ENCODE measurements around the gene THADA.

The THADA gene

DNA sequence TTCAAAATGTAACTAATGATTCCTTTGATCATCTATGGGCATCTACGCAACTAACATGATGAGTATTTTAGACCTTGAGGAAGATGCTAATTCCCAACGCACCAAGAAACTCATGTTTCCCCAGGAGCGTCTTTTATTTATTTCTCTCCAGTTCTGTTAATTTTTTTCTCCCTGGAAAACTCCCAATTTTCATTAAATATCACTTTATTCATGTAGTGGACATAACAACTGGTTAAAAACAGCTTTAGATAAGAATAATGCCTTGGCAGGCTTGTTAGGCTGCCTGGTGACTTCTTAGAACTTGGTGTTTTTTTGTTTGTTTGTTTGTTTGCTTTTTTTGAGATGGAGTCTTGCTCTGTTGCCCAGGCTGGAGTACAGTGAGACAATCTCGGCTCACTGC lies 306.5 kb downstream of the THADA start:
- Histone ChIP-seq H3K27me3 (ENCODE audit: insufficient read depth, low read length, poor library complexity) (no peaks in the 10 kb centered on the region), H3K9ac (ENCODE audit: low read depth, low read length) (no peak overlapping the region), H3K4me3 (ENCODE audit: low read depth in 1 of 2, low read length in 2 of 2) (no peak overlapping the region), H3K27ac (ENCODE audit: low read length) (no peak overlapping the region), H3K4me1 (ENCODE audit: insufficient read depth, low read length) (peaks cover 15% of the 10 kb centered on the region), H2AFZ (ENCODE audit: low read depth, low read length) (no peak overlapping the region), H3K79me2 (ENCODE audit: insufficient read depth, low read length) (no peaks in the 10 kb centered on the region), H4K20me1 (ENCODE audit: insufficient read depth, low read length) (no peaks in the 10 kb centered on the region), H3K9me3 (ENCODE audit: insufficient read depth, low read length, severe bottlenecking) (peaks cover 19% of the 10 kb centered on the region), H3K36me3 (ENCODE audit: insufficient read depth, low read length) (peaks cover 71% of the 10 kb centered on the region), H3K4me2 (ENCODE audit: insufficient read depth, low read length) (no peak overlapping the region)
- ATAC-seq (ENCODE audit: insufficient read depth, low read depth), result no peak
- TF ChIP-seq, protein P1, sequence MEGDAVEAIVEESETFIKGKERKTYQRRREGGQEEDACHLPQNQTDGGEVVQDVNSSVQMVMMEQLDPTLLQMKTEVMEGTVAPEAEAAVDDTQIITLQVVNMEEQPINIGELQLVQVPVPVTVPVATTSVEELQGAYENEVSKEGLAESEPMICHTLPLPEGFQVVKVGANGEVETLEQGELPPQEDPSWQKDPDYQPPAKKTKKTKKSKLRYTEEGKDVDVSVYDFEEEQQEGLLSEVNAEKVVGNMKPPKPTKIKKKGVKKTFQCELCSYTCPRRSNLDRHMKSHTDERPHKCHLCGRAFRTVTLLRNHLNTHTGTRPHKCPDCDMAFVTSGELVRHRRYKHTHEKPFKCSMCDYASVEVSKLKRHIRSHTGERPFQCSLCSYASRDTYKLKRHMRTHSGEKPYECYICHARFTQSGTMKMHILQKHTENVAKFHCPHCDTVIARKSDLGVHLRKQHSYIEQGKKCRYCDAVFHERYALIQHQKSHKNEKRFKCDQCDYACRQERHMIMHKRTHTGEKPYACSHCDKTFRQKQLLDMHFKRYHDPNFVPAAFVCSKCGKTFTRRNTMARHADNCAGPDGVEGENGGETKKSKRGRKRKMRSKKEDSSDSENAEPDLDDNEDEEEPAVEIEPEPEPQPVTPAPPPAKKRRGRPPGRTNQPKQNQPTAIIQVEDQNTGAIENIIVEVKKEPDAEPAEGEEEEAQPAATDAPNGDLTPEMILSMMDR (IDR thresholded peaks at IDR 0.05; ENCODE audit: borderline replicate concordance, extremely low read depth, low read length, poor library complexity, severe bottlenecking), result no peak
- no peak for TF ChIP-seq EZH2 (IDR thresholded peaks at IDR 0.05; ENCODE audit: borderline replicate concordance, low read depth, low read length, severe bottlenecking)
- no peak for DNase-seq

DNA sequence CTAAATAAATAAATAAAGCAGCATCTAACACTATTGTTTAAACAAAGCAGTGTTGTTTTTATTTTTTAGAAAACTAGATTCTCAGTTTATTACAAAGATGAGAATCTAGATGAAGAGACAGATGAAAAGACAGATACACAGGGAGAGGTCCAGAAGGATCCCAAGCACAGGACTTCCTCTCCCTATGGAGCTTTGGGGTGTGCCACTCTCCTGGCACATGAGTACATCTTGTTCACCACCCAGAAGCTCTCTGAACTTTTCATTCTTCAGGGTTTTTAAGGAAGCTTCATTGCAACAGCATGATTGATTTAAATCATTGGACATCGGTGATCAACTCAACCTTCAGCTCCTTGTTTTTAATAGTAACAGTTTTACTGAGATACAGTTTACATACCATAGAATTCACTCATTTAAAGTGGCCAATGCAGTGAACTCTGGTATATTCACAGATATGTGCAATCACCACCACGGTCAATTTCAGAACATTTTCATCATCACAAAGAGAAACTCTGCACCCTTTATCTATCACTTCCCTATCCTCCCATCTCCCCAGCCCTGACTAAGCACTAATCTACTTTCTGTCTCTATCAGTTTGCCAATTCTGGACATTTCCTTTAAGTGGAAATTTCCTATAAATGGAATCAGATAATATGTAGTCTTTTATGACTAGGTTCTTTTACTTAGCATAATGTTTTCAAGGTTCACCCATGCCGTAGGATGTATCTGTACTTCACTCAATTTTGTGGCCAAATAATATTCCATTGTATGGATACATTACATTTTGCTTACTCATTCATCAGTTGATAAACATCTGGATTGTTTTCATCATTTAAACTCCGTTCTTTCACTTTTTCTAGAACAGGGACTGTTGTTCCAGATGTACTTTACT lies 307.2 kb downstream of the THADA start:
- Histone ChIP-seq H3K79me2 (ENCODE audit: insufficient read depth, low read length) (no peaks in the 10 kb centered on the region), H3K36me3 (ENCODE audit: insufficient read depth, low read length) (peaks cover 78% of the 10 kb centered on the region), H3K9me3 (ENCODE audit: insufficient read depth, low read length, severe bottlenecking) (peaks cover 24% of the 10 kb centered on the region), H3K4me2 (ENCODE audit: insufficient read depth, low read length) (no peak overlapping the region), H2AFZ (ENCODE audit: low read depth, low read length) (no peak overlapping the region), H4K20me1 (ENCODE audit: insufficient read depth, low read length) (no peaks in the 10 kb centered on the region), H3K27me3 (ENCODE audit: insufficient read depth, low read length, poor library complexity) (no peaks in the 10 kb centered on the region), H3K27ac (ENCODE audit: low read length) (no peak overlapping the region), H3K4me3 (ENCODE audit: low read depth in 1 of 2, low read length in 2 of 2) (no peak overlapping the region), H3K9ac (ENCODE audit: low read depth, low read length) (no peak overlapping the region), H3K4me1 (ENCODE audit: insufficient read depth, low read length) (peaks cover 8% of the 10 kb centered on the region)
- DNase-seq, result no peak
- no peak for ATAC-seq (ENCODE audit: insufficient read depth, low read depth)
- TF ChIP-seq, protein P1 (IDR thresholded peaks at IDR 0.05; ENCODE audit: borderline replicate concordance, extremely low read depth, low read length, poor library complexity, severe bottlenecking), result no peak
- no peak for TF ChIP-seq EZH2 (IDR thresholded peaks at IDR 0.05; ENCODE audit: borderline replicate concordance, low read depth, low read length, severe bottlenecking)

DNA sequence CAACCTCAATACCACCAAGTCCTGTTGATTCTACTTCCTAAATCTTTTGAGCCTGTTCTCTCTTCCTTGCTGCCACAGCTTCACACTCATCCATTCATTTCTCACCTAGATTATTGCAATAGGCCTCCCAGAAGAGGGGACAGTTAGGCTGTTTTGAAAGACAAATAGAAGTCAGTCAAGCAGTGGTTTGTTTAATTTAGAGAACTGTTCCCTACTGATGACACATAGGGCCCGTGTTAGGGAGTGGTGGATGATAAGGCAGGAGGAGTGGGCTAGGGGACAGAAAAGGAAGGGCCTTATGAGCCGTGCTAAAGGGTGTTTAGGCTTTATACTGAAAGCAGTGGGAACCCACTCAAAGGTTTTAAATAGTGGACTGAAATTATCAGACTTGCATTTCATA lies 309.9 kb downstream of the THADA start:
- Histone ChIP-seq H3K9ac (ENCODE audit: low read depth, low read length) (no peak overlapping the region), H4K20me1 (ENCODE audit: insufficient read depth, low read length) (no peaks in the 10 kb centered on the region), H3K4me2 (ENCODE audit: insufficient read depth, low read length) (no peak overlapping the region), H2AFZ (ENCODE audit: low read depth, low read length) (no peak overlapping the region), H3K4me1 (ENCODE audit: insufficient read depth, low read length) (no peaks in the 10 kb centered on the region), H3K9me3 (ENCODE audit: insufficient read depth, low read length, severe bottlenecking) (peaks cover 24% of the 10 kb centered on the region), H3K36me3 (ENCODE audit: insufficient read depth, low read length) (peaks cover 78% of the 10 kb centered on the region), H3K79me2 (ENCODE audit: insufficient read depth, low read length) (no peaks in the 10 kb centered on the region), H3K4me3 (ENCODE audit: low read depth in 1 of 2, low read length in 2 of 2) (no peak overlapping the region), H3K27me3 (ENCODE audit: insufficient read depth, low read length, poor library complexity) (no peaks in the 10 kb centered on the region), H3K27ac (ENCODE audit: low read length) (no peak overlapping the region)
- DNase-seq, result no peak
- TF ChIP-seq, protein P1 (IDR thresholded peaks at IDR 0.05; ENCODE audit: borderline replicate concordance, extremely low read depth, low read length, poor library complexity, severe bottlenecking), result no peak
- no peak for TF ChIP-seq EZH2 (IDR thresholded peaks at IDR 0.05; ENCODE audit: borderline replicate concordance, low read depth, low read length, severe bottlenecking)
- ATAC-seq (ENCODE audit: insufficient read depth, low read depth), result no peak
